Stomach (tissue), 9 donors: ENCODE data around the gene NANP. TPM values are rescaled to one million over a fixed set of nuclear protein-coding genes. Genes with fewer than 3 reads are reported as not detected.
"Not testable (repeated sequence)": the region's sequence is repeated elsewhere in the genome, so short reads cannot be mapped to it uniquely, and the experiment has no call there.

Source experiments
- DNase-seq, 2 donors: peaks; one replicate each; pipeline versions ENCODE4 v3.0.0 to v3.0.0-alpha.2; 2013 to 2019
- H3K27ac ChIP-seq, 5 donors: fragments of 200-600 bp in 4 of 5; sonication (generic) in 4 of 5; one replicate each; pipeline ENCODE4 v1.5.1; 2013 to 2019; ENCODE audit warnings: mild to moderate bottlenecking in 1 of 5, moderate library complexity in 1 of 5
- H3K27me3 ChIP-seq, 3 donors: fragments of 200-600 bp; sonication (generic); one replicate each; pipeline ENCODE4 v1.5.1; 2017 to 2019; ENCODE audit warnings: mixed run types in 1 of 3
- H3K36me3 ChIP-seq, 4 donors: fragments of 200-600 bp; sonication (generic); 1 replicate in 3 of 4; 2 replicates in 1 of 4; pipeline ENCODE4 v1.5.1; 2016 to 2019
- H3K4me1 ChIP-seq, 4 donors: fragments of 200-600 bp; sonication (generic); one replicate each; pipeline ENCODE4 v1.5.1; 2016 to 2019
- H3K4me3 ChIP-seq, 4 donors: fragments of 200-600 bp; sonication (generic) in 3 of 4; one replicate each; pipeline ENCODE4 v1.5.1; 2016 to 2019; ENCODE audit warnings: mild to moderate bottlenecking in 1 of 4
- H3K9me3 ChIP-seq, 4 donors: fragments of 200-600 bp; sonication (generic); one replicate each; pipeline ENCODE4 v1.5.1; 2016 to 2019
- CTCF ChIP-seq, 7 experiments: fragments of 450-650 bp in 4 of 7; fragments of 200-600 bp in 3 of 7; sonication (generic) in 3 of 7; IDR thresholded peaks; one replicate each; pipeline ENCODE4 v1.5.1; 2016 to 2019; ENCODE audit warnings: antibody characterized with exemption in 7 of 7, control low read depth in 2 of 7, mild to moderate bottlenecking in 1 of 7
- EP300 ChIP-seq: sonication (generic); formaldehyde crosslinking; IDR thresholded peaks from one replicate; pipeline ENCODE4 v1.6.1; 2017; ENCODE audit warnings: antibody characterized with exemption
- POLR2A ChIP-seq, 4 donors: fragments of 450-650 bp; IDR thresholded peaks; one replicate each; pipeline ENCODE4 v1.6.1; 2016; ENCODE audit warnings: antibody characterized with exemption in 4 of 4, control low read depth in 2 of 4, mild to moderate bottlenecking in 1 of 4, moderate library complexity in 1 of 4
- POLR2AphosphoS5 ChIP-seq, 3 donors: sonication (generic); formaldehyde crosslinking; IDR thresholded peaks; one replicate each; pipeline ENCODE4 v1.6.1; 2016; ENCODE audit warnings: antibody characterized with exemption in 3 of 3
- WGBS, 5 donors: extraction: QIAGEN DNeasy Blood & Tissue Kit in 3 of 5; methylation state at CpG; one replicate each; pipeline versions ENCODE4 v1.1.5 to v1.1.7; 2013 to 2018; 5-methylcytosine and 5-hydroxymethylcytosine counted together
- intact Hi-C: fragments of 100-400 bp; cut with DNase I; formaldehyde crosslinking; loops from one replicate; pipeline ENCODE4 v1.15.1; 2023; ENCODE audit warnings: low total_unique reads
- polyA plus RNA-seq, 3 donors: library from polyadenylated mRNA; stranded (reverse); fragments of 200-250 nt; gene quantifications; one replicate each; pipeline ENCODE4 v1.2.3, GENCODE V29; 2013
- total RNA-seq, 5 donors: library from RNA; depleted of rRNA; stranded (reverse); fragments of >200 nt; gene quantifications; one replicate each; pipeline versions ENCODE4 v1.1.0 to v1.2.3, GENCODE V29; 2014 to 2016
- donor health status: healthy with polysubstance abuse.
- donor health status: Bipolar disorder and iron deficiency.
- donor health status: healthy.

NANP gene
- total and polyA plus RNA-seq, 8 donors: under 0.01 to 5.7 (median 1.8) TPM

- Histone ChIP-seq H3K9me3 (no peaks in the 10 kb centered on the region), H3K36me3 (peaks cover 0 to 11% (median 7%) of the 10 kb centered on the region in 4 donors), H3K4me3 (no peak overlapping the region), H3K27ac (no peak overlapping the region), H3K4me1 (no peaks in the 10 kb centered on the region), H3K27me3 (no peaks in the 10 kb centered on the region)
- intact Hi-C loops: no loop called here
- WGBS, 5 donors: 75 to 86% (median 83%) methylated on average over 4 of the region's 4 CpGs
- TF ChIP-seq POLR2A (IDR thresholded peaks at IDR 0.05) (no peak), CTCF (IDR thresholded peaks at IDR 0.05) (no peak), EP300 (no peak), POLR2AphosphoS5 (IDR thresholded peaks at IDR 0.05) (no peak)
- DNase-seq: no peak
Measured at GRCh38 chr20:25668446-25668845, 44.6 kb upstream of the NANP start.

- no peaks in the 10 kb centered on the region for H3K9me3 ChIP-seq
- no peaks in the 10 kb centered on the region for H3K4me1 ChIP-seq
- H3K4me3 ChIP-seq: no peak overlapping the region
- intact Hi-C loops: no loop called here
- no peak for DNase-seq
- H3K27ac ChIP-seq: no peak overlapping the region
- peaks cover 0 to 14% (median 4%) of the 10 kb centered on the region in 4 donors for H3K36me3 ChIP-seq
- no peak for TF ChIP-seq POLR2AphosphoS5 (IDR thresholded peaks at IDR 0.05)
- no peak for TF ChIP-seq EP300
- TF ChIP-seq POLR2A (IDR thresholded peaks at IDR 0.05): no peak
- TF ChIP-seq CTCF (IDR thresholded peaks at IDR 0.05): no peak
- H3K27me3 ChIP-seq: no peaks in the 10 kb centered on the region
Measured at GRCh38 chr20:25659999-25660398, 36.2 kb upstream of the NANP start.

- H3K27ac ChIP-seq: no peak overlapping the region
- H3K4me1 ChIP-seq: no peaks in the 10 kb centered on the region
- intact Hi-C loops: no loop called here
- H3K27me3 ChIP-seq: no peaks in the 10 kb centered on the region
- TF ChIP-seq POLR2AphosphoS5 (IDR thresholded peaks at IDR 0.05) (no peak), CTCF (IDR thresholded peaks at IDR 0.05) (no peak), EP300 (no peak), POLR2A (IDR thresholded peaks at IDR 0.05) (no peak)
- H3K4me3 ChIP-seq: no peak overlapping the region
- peaks cover 0 to 3% (median 0%) of the 10 kb centered on the region in 4 donors for H3K36me3 ChIP-seq
- H3K9me3 ChIP-seq: no peaks in the 10 kb centered on the region
- no peak for DNase-seq
Measured at GRCh38 chr20:25654487-25654886, 30.7 kb upstream of the NANP start.

GRCh38 chr20:25652866-25653265 lies 29.1 kb upstream of the NANP start:
- H3K4me1 ChIP-seq, intact Hi-C loops, H3K27me3 ChIP-seq, DNase-seq, H3K4me3 ChIP-seq, H3K27ac ChIP-seq, H3K9me3 ChIP-seq: not testable (repeated sequence)
- 79 to 97% (median 84%) methylated on average over 4 of the region's 4 CpGs for WGBS, 5 donors
- peaks cover 0 to 11% (median 8%) of the 10 kb centered on the region in 4 donors for H3K36me3 ChIP-seq

GRCh38 chr20:25644814-25645213 lies 21.0 kb upstream of the NANP start:
- no peak for DNase-seq
- Histone ChIP-seq H3K9me3 (peaks cover 0 to 3% (median 0%) of the 10 kb centered on the region in 4 donors), H3K27ac (no peak overlapping the region), H3K4me3 (no peak overlapping the region), H3K4me1 (no peaks in the 10 kb centered on the region), H3K36me3 (peaks cover 0 to 40% (median 29%) of the 10 kb centered on the region in 4 donors), H3K27me3 (no peaks in the 10 kb centered on the region)
- WGBS, 5 donors: 81 to 99% (median 96%) methylated on average over 3 of the region's 3 CpGs
- TF ChIP-seq CTCF (IDR thresholded peaks at IDR 0.05) (no peak), EP300 (no peak), POLR2AphosphoS5 (IDR thresholded peaks at IDR 0.05) (no peak), POLR2A (IDR thresholded peaks at IDR 0.05) (no peak)
- intact Hi-C loops: no loop called here
